Measurements from ENCODE around the gene LEP. TPM values are rescaled to one million over a fixed set of nuclear protein-coding genes. Genes with fewer than 3 reads are reported as not detected.
A peak's percentile ranks its signal among the peaks of the same experiment; 100 is the strongest.
"Not testable (repeated sequence)": the region's sequence is repeated elsewhere in the genome, so short reads cannot be mapped to it uniquely, and the experiment has no call there.

The LEP gene
- total RNA-seq, 1 donor from 2014 or later = not detected

GRCh38 chr7:128274884-128275603, 34.0 kb downstream of the LEP start:
- H3K4me1 Mint-ChIP-seq = no peaks in the 10 kb centered on the region
- H3K27ac Mint-ChIP-seq (ENCODE audit: unreplicated experiment) = peak overlapping the region; percentile 38
- no peaks in the 10 kb centered on the region for H3K27me3 Mint-ChIP-seq (ENCODE audit: low read depth)
- H3K36me3 Mint-ChIP-seq (ENCODE audit: low read depth) = peaks cover 9% of the 10 kb centered on the region
- no peak for TF ChIP-seq CTCF (conservative IDR thresholded peaks at IDR 0.05)
- H3K4me3 Mint-ChIP-seq = no peak overlapping the region
- no peak for DNase-seq (ENCODE audit: low read depth, low spot score)
- peaks cover 12% of the 10 kb centered on the region for H3K9me3 Mint-ChIP-seq

DNA sequence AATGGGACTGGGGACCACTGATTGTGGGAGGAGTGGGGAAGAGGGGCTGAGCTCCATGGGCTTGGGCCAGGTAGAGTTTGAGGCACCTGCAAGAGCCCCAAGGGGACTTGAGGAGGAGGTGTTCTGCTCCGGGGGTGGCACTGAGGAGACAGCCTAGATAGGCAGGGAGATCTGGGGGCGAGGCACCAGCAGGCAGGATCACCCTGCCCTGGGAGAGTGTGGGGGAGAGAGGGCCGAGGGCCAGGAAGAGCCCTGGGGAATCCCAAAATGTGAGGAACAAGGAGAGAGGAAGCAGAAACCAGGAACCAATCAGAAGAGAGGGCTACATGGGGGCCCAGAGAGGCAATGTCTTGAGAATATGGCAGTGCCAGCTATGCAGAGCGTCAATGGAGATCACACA, 34.6 kb downstream of the LEP start:
- DNase-seq (ENCODE audit: low read depth, low spot score) = no peak
- H3K9me3 Mint-ChIP-seq = peaks cover 16% of the 10 kb centered on the region
- H3K4me1 Mint-ChIP-seq = no peaks in the 10 kb centered on the region
- peaks cover 11% of the 10 kb centered on the region for H3K36me3 Mint-ChIP-seq (ENCODE audit: low read depth)
- no peak overlapping the region for H3K4me3 Mint-ChIP-seq
- H3K27me3 Mint-ChIP-seq (ENCODE audit: low read depth) = no peaks in the 10 kb centered on the region
- no peak overlapping the region for H3K27ac Mint-ChIP-seq (ENCODE audit: unreplicated experiment)
- no peak for TF ChIP-seq CTCF (conservative IDR thresholded peaks at IDR 0.05)

DNA sequence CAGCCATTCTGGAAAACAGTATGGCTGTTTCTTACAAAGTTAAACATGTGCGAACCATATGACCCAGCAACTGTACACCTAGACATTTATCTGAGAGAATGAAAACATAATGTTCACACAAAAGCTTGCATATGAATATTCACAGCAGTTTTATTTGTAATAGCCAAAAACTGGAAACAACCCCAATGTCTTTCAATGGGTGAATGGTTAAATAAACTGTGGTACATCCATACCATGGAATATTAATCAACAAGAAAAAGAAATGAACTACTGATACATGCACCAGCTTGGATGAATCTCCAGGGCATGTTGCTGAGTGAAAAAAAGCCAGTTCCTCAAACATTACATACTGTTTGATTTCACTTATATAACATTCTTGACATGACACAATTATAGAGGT, 37.3 kb downstream of the LEP start:
- Mint-ChIP-seq H3K9me3 (peaks cover 16% of the 10 kb centered on the region), H3K4me1 (no peaks in the 10 kb centered on the region), H3K27me3 (ENCODE audit: low read depth) (no peaks in the 10 kb centered on the region), H3K27ac (ENCODE audit: unreplicated experiment) (no peak overlapping the region), H3K36me3 (ENCODE audit: low read depth) (peaks cover 18% of the 10 kb centered on the region), H3K4me3 (no peak overlapping the region)
- TF ChIP-seq CTCF (conservative IDR thresholded peaks at IDR 0.05) = no peak
- no peak for DNase-seq (ENCODE audit: low read depth, low spot score)

DNA sequence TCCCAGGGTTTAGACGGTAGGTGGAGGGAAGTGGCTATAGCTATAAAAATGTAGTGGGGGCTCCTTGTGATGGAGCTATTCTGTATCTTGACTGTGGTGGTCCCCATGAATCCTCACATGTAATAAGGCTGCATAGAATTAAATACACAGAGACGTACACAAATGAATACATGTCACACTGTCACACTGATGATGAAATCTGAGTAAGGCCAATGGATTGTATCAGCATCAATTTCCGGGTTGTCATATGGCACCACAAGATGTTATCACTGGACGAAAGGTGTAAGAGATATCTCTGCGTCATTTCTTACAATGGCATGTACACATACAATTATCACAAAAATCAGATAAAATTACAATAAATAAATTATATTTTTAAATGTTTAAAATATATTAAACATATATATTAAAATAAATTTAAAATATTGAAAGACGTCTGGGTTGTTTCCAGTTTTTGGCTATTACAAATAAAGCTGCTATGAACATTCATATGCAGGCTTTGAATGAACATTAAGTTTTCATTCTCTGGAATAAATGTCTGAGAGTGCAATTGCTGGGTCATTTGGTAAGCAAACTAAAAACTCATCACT, 38.1 kb downstream of the LEP start:
- Mint-ChIP-seq H3K9me3 (peaks cover 16% of the 10 kb centered on the region), H3K27ac (ENCODE audit: unreplicated experiment) (no peak overlapping the region), H3K27me3 (ENCODE audit: low read depth) (no peaks in the 10 kb centered on the region), H3K4me1 (no peaks in the 10 kb centered on the region), H3K36me3 (ENCODE audit: low read depth) (peaks cover 20% of the 10 kb centered on the region), H3K4me3 (no peak overlapping the region)
- no peak for TF ChIP-seq CTCF (conservative IDR thresholded peaks at IDR 0.05)
- DNase-seq (ENCODE audit: low read depth, low spot score) = no peak

- Mint-ChIP-seq H3K36me3 (ENCODE audit: low read depth) (peaks cover 23% of the 10 kb centered on the region), H3K9me3 (peaks cover 16% of the 10 kb centered on the region)
- not testable (repeated sequence) for H3K4me3 Mint-ChIP-seq; H3K27me3 Mint-ChIP-seq (ENCODE audit: low read depth); DNase-seq (ENCODE audit: low read depth, low spot score); H3K4me1 Mint-ChIP-seq; H3K27ac Mint-ChIP-seq (ENCODE audit: unreplicated experiment)
Observed at GRCh38 chr7:128280451-128280850, 39.4 kb downstream of the LEP start.
